ENCODE results near the gene TTLL8.

GRCh38 chr22:50014655-50015401 lies 43.3 kb downstream of the TTLL8 start:
- TF ChIP-seq CTCF (IDR thresholded peaks at IDR 0.05): no peak
- TF ChIP-seq TCF7 (CRISPR knock-in tag; IDR thresholded peaks at IDR 0.05; ENCODE audit: low read depth): no peak
- TF ChIP-seq FOXP4 (CRISPR knock-in tag; IDR thresholded peaks at IDR 0.05): no peak

Measured in WTC11 (cell line).